GM19372 (cell line): ENCODE measurements around the gene CLIP3.
A peak's percentile ranks its signal among the peaks of the same experiment; 100 is the strongest.
"Not testable (repeated sequence)": the region's sequence is repeated elsewhere in the genome, so short reads cannot be mapped to it uniquely, and the experiment has no call there.

Source experiments
- ATAC-seq: cut with Tn5 transposase; IDR thresholded peaks from one replicate; pipeline ENCODE4 v1.9.1; 2021; ENCODE audit warnings: mild to moderate bottlenecking, low read depth, moderate library complexity; ENCODE audit not compliant: unreplicated experiment

CLIP3 gene, protein sequence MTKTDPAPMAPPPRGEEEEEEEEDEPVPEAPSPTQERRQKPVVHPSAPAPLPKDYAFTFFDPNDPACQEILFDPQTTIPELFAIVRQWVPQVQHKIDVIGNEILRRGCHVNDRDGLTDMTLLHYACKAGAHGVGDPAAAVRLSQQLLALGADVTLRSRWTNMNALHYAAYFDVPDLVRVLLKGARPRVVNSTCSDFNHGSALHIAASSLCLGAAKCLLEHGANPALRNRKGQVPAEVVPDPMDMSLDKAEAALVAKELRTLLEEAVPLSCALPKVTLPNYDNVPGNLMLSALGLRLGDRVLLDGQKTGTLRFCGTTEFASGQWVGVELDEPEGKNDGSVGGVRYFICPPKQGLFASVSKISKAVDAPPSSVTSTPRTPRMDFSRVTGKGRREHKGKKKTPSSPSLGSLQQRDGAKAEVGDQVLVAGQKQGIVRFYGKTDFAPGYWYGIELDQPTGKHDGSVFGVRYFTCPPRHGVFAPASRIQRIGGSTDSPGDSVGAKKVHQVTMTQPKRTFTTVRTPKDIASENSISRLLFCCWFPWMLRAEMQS

DNA sequence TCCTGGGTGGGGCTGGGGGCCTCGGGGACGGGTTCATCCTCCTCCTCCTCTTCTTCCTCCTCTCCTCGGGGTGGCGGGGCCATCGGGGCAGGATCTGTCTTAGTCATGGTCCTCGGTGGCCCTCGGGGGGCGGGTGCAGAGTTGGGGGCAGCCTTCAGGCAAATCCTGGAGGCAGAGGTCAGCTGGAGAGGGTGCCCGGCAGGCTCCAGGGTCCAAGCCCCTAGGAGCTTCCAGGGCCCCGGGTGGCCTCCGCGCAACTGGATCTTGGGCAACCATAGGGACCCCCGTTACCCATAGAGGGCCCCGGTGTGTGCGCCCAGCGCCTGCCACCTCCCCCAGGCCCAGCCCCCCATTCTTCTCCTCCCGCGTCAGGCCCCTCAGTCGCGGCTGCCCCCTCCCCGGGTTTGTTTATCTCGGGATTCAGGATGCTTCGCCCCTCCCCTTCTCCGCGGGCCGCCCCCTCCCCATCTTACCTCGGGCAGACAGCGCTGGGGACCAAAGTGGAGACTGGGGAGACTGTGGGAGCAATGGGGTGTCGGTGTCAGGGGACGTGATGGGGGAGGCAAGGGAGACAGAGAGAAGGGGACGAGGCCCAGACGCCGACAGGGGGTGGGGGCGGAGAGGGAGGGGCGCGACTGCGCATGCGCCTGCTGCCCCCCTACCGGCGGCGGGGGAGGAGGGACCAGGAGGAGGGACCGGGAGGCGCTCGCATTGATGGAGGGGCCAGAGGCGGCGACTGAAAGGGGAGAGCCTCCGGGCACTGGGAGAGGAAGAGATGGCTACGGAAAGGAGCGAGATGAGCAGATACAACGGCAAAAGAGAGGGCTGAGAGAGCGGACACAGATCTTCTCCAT is at the start of gene CLIP3:
Gene CLIP3, minus strand, starts transcription at position 623 of the 854 bp plus-strand sequence. Its CDS starts 516 bp downstream, at position 107.
- no peak for ATAC-seq

DNA sequence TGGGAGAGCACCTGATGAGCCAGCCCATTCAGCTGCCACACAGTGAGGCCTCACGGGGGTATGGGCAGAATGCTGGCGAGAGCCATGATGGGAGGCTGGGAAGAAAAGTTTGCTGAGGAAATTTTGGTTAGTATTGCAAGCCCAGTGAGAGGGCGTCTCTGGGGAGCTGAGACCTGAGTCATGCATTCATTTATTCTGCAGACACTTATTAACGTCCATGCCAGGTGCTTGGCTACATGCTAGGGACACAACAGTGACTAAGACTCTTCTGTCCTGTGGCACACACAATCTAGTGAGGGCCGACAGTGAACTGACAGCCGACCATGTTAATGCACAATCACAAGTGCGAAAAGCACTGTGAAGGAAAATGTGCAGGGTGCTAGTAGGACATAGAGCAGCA is 49.2 kb upstream of the CLIP3 start:
- ATAC-seq: no peak

DNA sequence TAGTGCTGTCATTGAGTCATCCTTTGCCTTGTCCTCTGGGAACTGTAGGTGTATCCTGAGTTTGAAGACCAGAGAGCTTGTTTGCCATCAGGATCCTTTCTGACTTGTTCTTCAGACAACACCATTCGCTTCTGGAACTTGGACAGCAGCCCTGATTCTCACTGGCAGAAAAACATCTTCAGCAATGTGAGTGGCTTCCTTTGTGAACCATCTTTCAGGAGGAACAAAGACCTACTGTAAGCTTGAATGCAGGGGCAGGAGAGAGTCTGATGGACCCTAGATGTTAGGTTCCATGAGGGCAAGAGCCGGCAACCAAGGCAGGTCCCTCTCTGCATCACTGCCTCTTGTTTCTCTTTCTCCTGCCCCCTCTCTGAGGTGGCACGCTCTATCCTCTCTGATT is 48.7 kb upstream of the CLIP3 start:
- no peak for ATAC-seq

DNA sequence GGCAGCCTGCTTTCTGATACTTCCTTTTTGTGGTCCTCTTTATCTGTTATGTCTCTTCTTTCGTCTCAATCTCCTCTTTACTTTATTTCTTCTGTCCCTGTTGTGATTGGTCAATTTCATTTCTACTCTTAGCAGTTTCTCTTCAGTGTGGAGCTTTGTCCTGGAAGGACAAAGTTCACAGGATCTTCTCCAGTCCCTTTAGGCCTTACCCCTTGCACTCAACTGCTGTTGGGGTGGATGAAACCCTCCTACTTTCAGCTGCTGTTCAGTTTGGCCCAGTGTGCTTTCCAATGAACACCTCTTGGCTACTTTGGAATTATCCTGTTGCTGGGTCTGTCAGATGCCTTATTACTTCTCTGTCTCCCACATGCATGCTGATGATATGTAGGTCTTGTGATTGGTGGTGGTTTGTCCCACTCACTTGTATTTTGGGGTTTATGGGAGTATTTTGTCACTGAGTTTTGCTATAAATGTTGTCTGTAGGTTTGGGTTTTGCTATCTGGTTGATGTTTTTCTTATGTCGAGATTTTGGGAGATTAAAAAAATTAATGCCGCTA is 46.8 kb upstream of the CLIP3 start:
- ATAC-seq: no peak

DNA sequence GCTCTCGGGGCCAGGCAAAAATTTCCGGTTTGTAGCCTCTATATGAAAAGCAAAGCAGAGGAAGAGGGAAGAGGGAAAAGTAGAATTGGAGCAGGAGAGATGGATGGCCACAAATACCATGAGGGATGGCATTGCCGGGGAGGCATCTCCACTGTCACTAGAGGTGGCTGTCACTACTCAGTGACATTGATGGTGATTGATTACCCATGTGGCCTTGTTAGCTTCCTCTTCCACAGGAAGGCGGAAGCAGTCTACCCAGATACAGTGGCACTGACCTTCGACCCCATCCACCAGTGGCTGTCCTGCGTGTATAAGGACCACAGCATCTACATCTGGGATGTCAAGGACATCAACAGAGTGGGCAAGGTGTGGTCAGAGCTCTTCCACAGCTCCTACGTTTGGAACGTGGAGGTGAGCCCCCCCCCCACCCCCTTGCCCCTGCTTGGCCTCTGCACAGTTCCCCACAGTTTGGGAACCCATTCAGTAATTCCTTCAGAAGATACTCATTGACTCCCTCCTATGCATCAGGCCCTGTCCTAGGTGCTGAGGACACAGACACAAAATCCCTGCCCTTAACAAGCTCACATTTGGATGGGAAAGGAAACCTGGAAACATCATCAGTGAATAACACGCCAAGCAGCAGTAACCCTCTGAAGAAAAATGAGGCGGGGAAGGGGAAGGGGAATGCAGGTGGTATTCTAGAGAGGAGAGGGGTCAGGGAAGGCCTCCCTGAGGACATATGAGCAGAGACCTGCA is 40.6 kb upstream of the CLIP3 start:
- ATAC-seq: no peak

DNA sequence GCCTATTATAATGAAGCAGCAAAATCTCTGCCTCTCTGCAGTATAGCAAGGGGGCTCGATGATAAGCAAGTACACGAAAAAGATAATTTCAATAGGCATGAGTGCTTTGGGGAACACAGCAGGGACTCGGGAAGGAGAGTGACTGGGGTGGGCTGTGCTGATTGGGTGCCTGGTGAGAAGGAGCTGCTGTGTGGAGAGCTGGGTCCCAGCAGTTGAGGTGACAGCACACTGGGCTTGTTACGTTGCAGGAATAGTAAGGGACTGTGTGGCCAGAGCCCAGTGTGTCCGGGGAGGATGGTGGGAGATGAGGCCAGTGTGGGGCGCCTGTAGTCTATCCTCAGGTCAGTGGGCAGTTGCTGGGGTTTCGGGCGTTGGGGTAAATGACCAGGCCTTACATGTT is 39.4 kb upstream of the CLIP3 start:
- no peak for ATAC-seq

DNA sequence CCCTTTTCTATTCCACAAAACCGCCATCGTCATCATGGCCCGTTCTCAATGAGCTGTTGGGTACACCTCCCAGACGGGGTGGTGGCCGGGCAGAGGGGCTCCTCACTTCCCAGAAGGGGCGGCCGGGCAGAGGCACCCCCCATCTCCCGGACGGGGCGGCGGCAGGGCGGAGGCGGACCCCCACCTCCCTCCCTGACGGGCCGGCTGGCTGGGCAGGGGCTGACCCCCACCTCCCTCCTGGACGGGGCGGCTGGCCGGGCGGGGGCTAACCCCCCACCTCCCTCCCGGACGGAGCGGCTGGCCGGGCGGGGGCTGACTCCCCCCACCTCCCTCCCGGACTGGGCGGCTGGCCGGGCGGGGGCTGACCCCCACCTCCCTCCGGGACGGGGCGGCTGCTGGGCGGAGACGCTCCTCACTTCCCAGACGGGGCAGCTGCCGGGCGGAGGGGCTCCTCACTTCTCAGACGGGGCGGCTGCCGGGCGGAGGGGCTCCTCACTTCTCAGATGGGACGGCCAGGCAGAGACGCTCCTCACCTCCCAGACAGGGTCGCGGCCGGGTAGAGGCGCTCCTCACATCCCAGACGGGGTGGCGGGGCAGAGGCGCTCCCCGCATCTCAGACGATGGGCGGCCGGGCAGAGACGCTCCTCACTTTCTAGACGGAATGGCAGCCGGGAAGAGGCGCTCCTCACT is 36.3 kb upstream of the CLIP3 start:
- not testable (repeated sequence) for ATAC-seq

DNA sequence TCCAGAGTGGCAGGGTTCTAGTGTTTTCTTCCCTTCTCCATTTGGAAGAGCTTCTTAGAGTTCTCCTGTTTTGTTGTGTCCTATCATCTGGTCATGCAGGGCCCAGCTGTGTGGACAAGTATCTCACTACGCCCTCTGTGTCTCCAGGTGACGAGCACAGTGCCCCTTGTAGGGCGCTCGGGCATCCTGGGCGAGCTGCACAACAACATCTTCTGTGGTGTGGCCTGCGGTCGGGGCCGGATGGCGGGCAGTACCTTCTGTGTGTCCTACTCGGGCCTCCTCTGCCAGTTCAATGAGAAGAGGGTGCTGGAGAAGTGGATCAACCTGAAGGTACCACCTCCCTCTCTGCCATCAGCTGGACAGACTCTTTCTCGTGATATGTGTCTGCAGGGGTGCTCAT is 35.0 kb upstream of the CLIP3 start:
- no peak for ATAC-seq

DNA sequence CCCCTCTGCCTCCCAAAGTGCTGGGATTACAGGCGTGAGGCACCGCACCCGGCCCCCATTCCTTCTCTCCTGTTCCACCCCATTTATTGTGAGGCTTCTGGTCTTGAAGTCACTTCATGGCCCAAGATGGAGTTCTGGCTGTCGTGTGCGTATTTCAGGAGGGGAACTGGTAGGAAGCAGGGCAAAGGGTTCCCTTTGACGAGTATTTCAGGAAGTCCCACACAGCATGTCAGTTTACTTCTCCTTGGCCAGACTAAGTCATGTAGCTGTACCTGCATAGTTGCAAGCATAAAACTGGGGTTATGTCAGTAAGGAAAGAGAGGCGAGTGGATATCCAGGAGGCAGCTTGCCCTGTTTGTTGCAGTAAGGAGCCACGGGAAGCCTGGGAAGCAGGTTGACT is 32.2 kb upstream of the CLIP3 start:
- ATAC-seq: no peak

DNA sequence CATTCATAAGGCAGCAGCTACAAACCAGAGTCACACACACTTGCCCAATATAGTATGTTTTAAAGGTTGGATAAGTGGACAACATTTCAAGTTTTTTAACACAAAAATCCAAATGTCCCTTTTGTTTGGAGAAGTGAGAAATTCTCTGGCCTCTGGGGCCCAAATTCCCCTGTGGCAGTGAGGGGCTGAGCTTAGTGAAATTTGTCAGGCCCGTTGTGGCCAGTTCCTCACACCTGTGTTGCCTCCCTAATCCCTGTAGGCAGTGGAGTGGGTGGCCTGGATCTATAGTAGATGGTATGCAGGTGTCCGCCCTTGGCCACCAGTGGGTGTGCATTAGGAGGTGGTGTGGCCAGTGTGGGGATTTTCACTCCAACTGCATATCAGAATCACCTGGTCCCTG is 28.7 kb upstream of the CLIP3 start:
- no peak for ATAC-seq

DNA sequence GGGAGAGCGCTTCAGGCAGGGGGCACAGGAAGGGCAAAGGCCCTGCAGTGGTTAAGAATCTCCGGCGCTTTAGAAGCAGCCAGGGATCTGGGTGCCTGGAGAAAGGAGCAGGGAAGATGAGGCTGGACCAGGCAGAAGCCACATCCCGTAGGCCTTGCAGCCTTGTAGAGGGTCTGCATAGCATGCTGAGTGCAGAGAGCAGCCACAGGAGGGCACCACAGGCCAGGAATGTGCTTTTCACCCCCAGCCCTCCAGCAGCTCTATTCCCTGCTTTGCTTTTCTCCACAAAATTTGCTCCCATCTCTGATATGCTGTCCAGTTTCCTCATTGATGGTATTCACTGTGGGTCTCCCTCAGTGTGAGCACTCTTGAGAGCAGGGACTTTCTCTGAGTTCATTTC is 27.8 kb upstream of the CLIP3 start:
- no peak for ATAC-seq

DNA sequence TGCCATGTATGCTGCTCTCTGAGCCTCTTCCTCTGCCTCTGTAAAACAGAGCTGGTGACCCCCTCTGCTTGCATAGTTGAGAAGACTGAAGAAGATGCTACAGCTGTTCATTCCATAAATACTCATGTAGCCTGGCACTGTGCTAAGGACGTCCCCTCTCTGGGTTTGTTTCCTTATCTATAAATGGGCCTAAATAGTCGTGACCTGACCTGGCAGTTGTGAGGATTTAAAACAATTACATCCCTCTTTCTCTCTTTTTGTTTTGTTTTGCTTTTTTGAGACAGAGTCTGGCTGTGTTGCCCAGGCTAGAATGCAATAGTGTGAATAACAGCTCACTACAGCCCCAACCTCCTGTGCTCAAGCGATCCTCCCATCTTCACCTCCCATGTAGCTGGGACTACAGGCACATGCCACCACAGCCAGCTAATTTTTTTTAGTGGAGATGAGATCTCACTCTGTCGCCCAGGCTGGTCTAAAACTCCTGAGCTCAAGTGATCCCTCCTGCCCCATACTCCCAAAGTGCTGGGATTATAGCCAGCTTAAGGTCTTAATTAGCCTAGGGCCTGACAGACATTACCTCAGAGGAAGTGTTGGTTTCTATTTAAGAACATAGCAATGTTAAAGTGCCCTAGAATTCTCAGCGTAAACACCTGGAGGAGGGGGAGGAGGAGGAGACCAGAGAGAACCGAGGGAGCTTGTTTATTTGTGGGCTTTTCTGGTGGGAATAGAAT is 26.7 kb upstream of the CLIP3 start:
- no peak for ATAC-seq

DNA sequence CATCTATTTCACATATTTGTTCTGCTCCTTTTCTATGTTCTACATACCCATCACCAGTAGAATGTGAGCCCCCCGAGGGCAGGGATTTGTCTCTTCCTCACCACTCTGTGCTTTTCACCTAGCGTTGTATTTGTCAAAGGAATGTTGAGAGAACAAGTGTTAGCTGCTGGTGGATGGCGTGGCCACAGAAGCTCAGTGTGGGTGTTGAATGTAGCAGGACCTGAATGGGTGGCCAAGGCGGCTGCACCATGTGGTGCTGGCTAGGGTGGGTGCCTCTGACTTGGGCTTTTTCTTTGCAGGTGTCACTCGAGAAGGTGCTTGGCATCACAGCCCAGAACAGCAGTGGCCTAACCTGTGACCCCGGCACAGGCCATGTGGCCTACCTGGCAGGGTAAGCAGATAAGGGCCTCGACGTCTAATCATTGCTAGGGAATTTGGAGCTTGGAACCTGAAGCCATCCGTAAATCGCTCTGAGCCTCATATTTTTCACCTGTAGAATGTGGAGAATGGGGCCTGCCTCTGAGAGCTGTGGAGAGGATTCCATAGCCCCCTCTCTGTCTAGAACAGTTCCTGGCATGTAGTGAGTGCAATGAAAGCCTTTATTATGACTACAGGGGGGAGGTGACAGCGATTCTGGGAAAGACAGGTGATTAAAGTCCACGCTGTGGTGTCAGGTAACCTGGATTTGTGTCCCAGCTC is 26.0 kb upstream of the CLIP3 start:
- ATAC-seq: no peak

DNA sequence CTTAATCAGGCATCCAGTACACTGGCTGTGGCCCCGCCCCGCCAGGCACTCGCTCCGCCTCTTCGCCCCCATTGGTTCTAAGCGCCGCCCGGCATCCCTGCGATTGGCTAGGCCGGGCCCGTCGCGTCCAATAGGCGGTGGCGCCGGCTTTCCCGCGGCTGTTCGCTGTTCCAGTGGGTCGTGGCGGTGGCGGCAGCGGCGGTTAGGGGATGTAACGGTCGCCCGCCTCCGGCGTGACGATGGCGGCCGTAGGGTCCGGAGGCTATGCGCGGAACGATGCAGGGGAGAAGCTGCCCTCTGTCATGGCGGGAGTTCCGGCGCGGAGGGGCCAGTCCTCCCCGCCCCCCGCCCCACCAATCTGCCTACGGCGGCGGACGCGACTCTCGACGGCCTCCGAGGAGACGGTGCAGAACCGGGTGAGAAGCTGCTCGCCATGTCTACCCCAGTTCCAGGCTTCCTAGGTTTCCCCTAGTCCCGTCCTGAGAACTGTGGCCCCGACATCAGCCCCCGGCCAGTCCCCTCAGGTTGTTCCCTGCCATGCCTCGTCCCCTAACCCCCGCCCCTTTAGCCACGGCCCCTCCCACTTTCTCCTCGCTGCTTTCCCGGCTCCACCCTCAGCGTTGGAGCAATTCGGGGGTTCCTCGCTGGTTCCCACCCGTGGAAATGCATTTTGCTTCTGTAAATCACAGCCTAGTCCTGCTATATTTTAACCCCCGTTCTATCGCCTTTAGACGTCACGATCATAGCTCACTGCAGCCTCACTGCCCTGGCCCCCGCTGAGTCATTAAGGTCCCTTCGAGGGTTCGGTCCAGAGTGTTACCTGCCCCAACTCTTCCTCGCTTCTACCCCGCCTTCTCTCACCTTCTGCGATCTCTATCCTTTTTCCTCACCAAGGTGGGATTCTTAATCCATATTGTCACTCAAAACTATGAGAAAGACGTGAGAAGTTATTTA is 22.3 kb upstream of the CLIP3 start, which contains the start of gene WDR62:
Gene WDR62, plus strand, starts transcription at position 165 of the 954 bp plus-strand sequence. Its CDS starts 75 bp downstream, at position 240.
- peak; percentile 64 for ATAC-seq

DNA sequence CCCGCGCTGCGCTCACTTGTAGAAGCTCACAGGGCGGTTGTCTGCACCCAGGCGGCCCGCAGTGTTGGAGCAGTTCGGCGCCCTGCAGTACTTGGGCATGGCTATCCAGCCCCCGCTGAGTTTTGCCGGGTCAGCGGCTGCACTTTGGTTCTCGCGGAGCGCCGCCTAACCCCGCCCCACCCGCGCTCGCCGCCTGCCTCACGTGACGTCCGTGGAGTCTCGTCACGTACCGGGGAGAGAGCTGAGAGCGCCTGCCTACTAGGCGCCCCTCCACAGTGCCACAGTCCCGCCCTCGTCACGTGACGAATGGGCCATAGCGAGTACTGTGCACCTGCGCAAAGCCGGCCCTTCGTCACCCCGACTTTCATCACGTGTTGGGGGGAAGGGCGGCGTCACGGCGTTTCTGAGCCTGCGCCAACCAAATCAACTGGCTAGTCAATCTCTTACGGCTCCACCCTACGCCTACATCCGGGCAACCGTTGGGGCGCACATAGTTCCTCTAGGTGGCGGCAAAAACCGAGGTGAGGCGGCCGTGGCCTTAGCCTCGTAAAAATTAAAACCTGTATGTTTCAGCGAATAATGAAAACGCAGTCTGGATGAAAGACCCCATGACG is 21.6 kb upstream of the CLIP3 start, which contains the start of gene THAP8:
Gene THAP8, minus strand, starts transcription at position 167 of the 614 bp plus-strand sequence. Its CDS starts 68 bp downstream, at position 99.
- peak; percentile 83 for ATAC-seq

DNA sequence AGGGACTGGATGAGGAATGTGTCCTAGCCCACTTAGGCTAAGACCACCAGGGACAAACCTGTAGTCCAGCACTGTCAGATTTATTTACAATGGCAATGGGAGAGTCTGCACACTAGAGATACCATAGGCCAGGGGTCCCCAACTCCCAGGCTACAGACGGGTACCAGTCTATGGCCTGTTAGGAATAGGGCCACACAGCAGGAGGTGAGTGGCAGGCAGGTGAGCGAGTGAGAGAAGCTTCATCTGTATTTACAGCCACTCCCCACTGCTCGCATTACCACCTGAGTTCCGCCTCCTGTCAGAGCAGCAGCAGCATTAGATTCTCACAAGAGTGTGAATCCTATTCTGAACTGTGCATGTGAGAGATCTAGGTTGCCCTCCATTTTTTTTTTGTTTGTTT is 19.0 kb upstream of the CLIP3 start:
- ATAC-seq: no peak

DNA sequence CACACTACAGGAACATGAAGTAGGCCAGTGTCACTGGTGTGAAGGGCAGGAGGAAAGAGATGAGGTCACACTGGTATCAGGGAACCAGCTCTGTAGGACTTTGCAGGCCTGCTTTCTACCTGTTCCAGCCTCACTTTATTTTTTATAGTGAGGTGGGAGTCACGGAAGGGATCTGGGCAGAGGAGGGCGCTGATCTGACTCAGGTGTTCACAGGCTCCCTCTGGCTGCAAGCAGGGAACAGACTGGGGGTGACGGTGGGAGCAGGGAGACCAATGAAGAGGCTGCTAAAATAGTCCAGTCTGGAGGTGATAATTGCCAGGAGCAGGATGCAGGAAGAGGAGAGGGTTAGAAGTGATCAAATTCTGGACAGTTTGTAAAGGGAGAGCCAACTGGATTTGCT is 18.6 kb upstream of the CLIP3 start:
- no peak for ATAC-seq
